Activated CD8-positive, alpha-beta memory T cell treated with anti-CD3 and anti-CD28 coated beads, Interleukin-2, amount 50 U/mL, for 24 hours (primary cell): ENCODE measurements around the gene NT5M.

Experiments
- DNase-seq: peaks from one replicate; pipeline ENCODE4 v3.0.0-alpha.2; 2020; ENCODE audit errors: extremely low read depth

NT5M gene

GRCh38 chr17:17355426-17355825, 52.3 kb downstream of the NT5M start:
- no peak for DNase-seq

GRCh38 chr17:17356149-17356930, 53.2 kb downstream of the NT5M start:
- DNase-seq, result peak; percentile 37

- no peak for DNase-seq
These were observed 53.7 kb downstream of the NT5M start for GRCh38 chr17:17356931-17357270.

- DNase-seq, result no peak
These were observed 55.0 kb downstream of the NT5M start for GRCh38 chr17:17358060-17358751.

GRCh38 chr17:17358866-17359265, 55.7 kb downstream of the NT5M start:
- DNase-seq, result no peak

GRCh38 chr17:17359271-17359670, 56.1 kb downstream of the NT5M start:
- DNase-seq, result no peak

GRCh38 chr17:17360087-17360730, 57.0 kb downstream of the NT5M start:
- no peak for DNase-seq

- no peak for DNase-seq
These were observed 58.3 kb downstream of the NT5M start for GRCh38 chr17:17361543-17361866.

GRCh38 chr17:17361867-17362539, 58.8 kb downstream of the NT5M start:
- DNase-seq, result no peak

GRCh38 chr17:17362540-17362930, 59.4 kb downstream of the NT5M start:
- no peak for DNase-seq

- no peak for DNase-seq
These were observed 60.6 kb downstream of the NT5M start for GRCh38 chr17:17363638-17364337.

- no peak for DNase-seq
These were observed 61.1 kb downstream of the NT5M start for GRCh38 chr17:17364338-17364667.

- DNase-seq, result no peak
These were observed 62.4 kb downstream of the NT5M start for GRCh38 chr17:17365476-17366110.

GRCh38 chr17:17366235-17366634, 63.1 kb downstream of the NT5M start:
- no peak for DNase-seq

- no peak for DNase-seq
These were observed 64.0 kb downstream of the NT5M start for GRCh38 chr17:17366941-17367875.

GRCh38 chr17:17367931-17368330, 64.8 kb downstream of the NT5M start:
- no peak for DNase-seq

GRCh38 chr17:17370711-17371110, 67.5 kb downstream of the NT5M start:
- DNase-seq, result no peak

- no peak for DNase-seq
These were observed 69.8 kb downstream of the NT5M start for GRCh38 chr17:17372856-17373520.

- DNase-seq, result no peak
These were observed 72.7 kb downstream of the NT5M start for GRCh38 chr17:17375841-17376240.

- no peak for DNase-seq
These were observed 73.2 kb downstream of the NT5M start for GRCh38 chr17:17376362-17376761.
